CD14-positive monocyte (primary cell): ENCODE results near the gene VKORC1L1. TPM values are rescaled to one million over a fixed set of nuclear protein-coding genes. Genes with fewer than 3 reads are reported as not detected.
"Not testable (repeated sequence)": the region's sequence is repeated elsewhere in the genome, so short reads cannot be mapped to it uniquely, and the experiment has no call there.

Experiments used
- DNase-seq, 3 donors: peaks; one replicate each; pipeline ENCODE4 v3.0.0-alpha.2; 2011 to 2022
- H2AFZ ChIP-seq: 2 replicates; pipeline ENCODE4 v1.6.0; 2012; ENCODE audit warnings: mild to moderate bottlenecking, low read depth, low read length, inconsistent platforms; ENCODE audit not compliant: insufficient read depth, poor library complexity, severe bottlenecking
- H3K27ac ChIP-seq, 2 donors: 1 replicate in 1 of 2; 2 replicates in 1 of 2; pipeline ENCODE4 v1.5.1; 2012 to 2013; ENCODE audit warnings: low read length in 2 of 2, control low read depth in 1 of 2, inconsistent platforms in 1 of 2, low read depth in 1 of 2, mild to moderate bottlenecking in 1 of 2
- H3K27me3 ChIP-seq, 2 donors: one replicate each; pipeline versions ENCODE4 v1.6.0 to v1.6.1; 2011 to 2013; ENCODE audit warnings: low read length in 2 of 2; ENCODE audit not compliant: control insufficient read depth in 2 of 2, insufficient read depth in 2 of 2
- H3K36me3 ChIP-seq, 2 donors: replicated peaks in 1 of 2; 1 replicate in 1 of 2; 2 replicates in 1 of 2; pipeline versions ENCODE4 v1.5.1 to v1.6.1; 2012 to 2013; ENCODE audit warnings: low read length in 2 of 2, control low read depth in 1 of 2, inconsistent platforms in 1 of 2, mild to moderate bottlenecking in 1 of 2; ENCODE audit not compliant: insufficient read depth in 2 of 2, control insufficient read depth in 1 of 2
- H3K4me1 ChIP-seq, 2 donors: 1 replicate in 1 of 2; 2 replicates in 1 of 2; pipeline versions ENCODE4 v1.5.1 to v1.6.1; 2012 to 2013; ENCODE audit warnings: low read length in 2 of 2, control low read depth in 1 of 2, inconsistent platforms in 1 of 2, mild to moderate bottlenecking in 1 of 2, moderate library complexity in 1 of 2; ENCODE audit not compliant: insufficient read depth in 2 of 2, control insufficient read depth in 1 of 2
- H3K4me2 ChIP-seq: replicated peaks from 2 replicates; pipeline ENCODE3; 2012; ENCODE audit warnings: low read length, moderate library complexity, mild to moderate bottlenecking; ENCODE audit not compliant: poor library complexity, severe bottlenecking; ENCODE audit errors: extremely low read depth
- H3K4me3 ChIP-seq, 3 experiments: fragments of 200-600 bp in 1 of 3; sonication (generic) in 1 of 3; replicated peaks in 1 of 3; 1 replicate in 2 of 3; 2 replicates in 1 of 3; pipeline ENCODE4 v1.5.1; 2011 to 2013; ENCODE audit warnings: low read length in 3 of 3, mild to moderate bottlenecking in 3 of 3, control low read depth in 2 of 3, low read depth in 2 of 3, inconsistent platforms in 1 of 3, moderate library complexity in 1 of 3
- H3K79me2 ChIP-seq: 2 replicates; pipeline ENCODE4 v1.6.0; 2012; ENCODE audit warnings: mild to moderate bottlenecking, control low read depth, inconsistent platforms, low read length, moderate library complexity; ENCODE audit not compliant: insufficient read depth
- H3K9ac ChIP-seq: 2 replicates; pipeline ENCODE4 v1.6.0; 2017; ENCODE audit warnings: low read length, mild to moderate bottlenecking; ENCODE audit not compliant: insufficient read depth, poor library complexity, severe bottlenecking
- H3K9me3 ChIP-seq, 2 donors: replicated peaks in 1 of 2; 1 replicate in 1 of 2; 2 replicates in 1 of 2; pipeline versions ENCODE4 v1.5.1 to v1.6.1; 2012 to 2013; ENCODE audit warnings: low read length in 2 of 2, control low read depth in 1 of 2; ENCODE audit not compliant: control insufficient read depth in 1 of 2, insufficient read depth in 1 of 2
- H4K20me1 ChIP-seq: 2 replicates; pipeline ENCODE4 v1.6.0; 2012; ENCODE audit warnings: mild to moderate bottlenecking, low read length, control low read depth, moderate library complexity; ENCODE audit not compliant: insufficient read depth
- H3K27ac Mint-ChIP-seq, 7 donors: one replicate each; pipeline ENCODE4 v1.8.0; 2020; ENCODE audit warnings: mild to moderate bottlenecking in 7 of 7, mixed read lengths in 7 of 7, moderate library complexity in 6 of 7, inconsistent platforms in 2 of 7
- H3K27me3 Mint-ChIP-seq, 3 donors: one replicate each; pipeline ENCODE4 v1.8.0; 2021 to 2022; ENCODE audit warnings: low read depth in 3 of 3, mild to moderate bottlenecking in 3 of 3, mixed read lengths in 3 of 3, moderate library complexity in 3 of 3, inconsistent platforms in 1 of 3
- H3K36me3 Mint-ChIP-seq, 2 donors: one replicate each; pipeline ENCODE4 v1.8.0; 2020; ENCODE audit warnings: mixed read lengths in 2 of 2, inconsistent platforms in 1 of 2, mild to moderate bottlenecking in 1 of 2
- H3K4me1 Mint-ChIP-seq: one replicate; pipeline ENCODE4 v1.8.0; 2020; ENCODE audit warnings: mild to moderate bottlenecking, mixed read lengths
- H3K4me3 Mint-ChIP-seq, 2 donors: one replicate each; pipeline ENCODE4 v1.8.0; 2020; ENCODE audit warnings: mild to moderate bottlenecking in 2 of 2, mixed read lengths in 2 of 2, moderate library complexity in 1 of 2
- H3K9me3 Mint-ChIP-seq, 7 donors: one replicate each; pipeline ENCODE4 v1.8.0; 2020 to 2022; ENCODE audit warnings: mixed read lengths in 7 of 7, mild to moderate bottlenecking in 6 of 7, moderate library complexity in 6 of 7, inconsistent platforms in 2 of 7
- WGBS: methylation state at CpG from one replicate; pipeline ENCODE4 v1.1.5; 2013; ENCODE audit warnings: missing lambda C conversion rate; ENCODE audit not compliant: insufficient coverage; 5-methylcytosine and 5-hydroxymethylcytosine counted together
- intact Hi-C, 2 donors: fragments of 100-400 bp; cut with micrococcal nuclease; formaldehyde crosslinking; loops; one replicate each; pipeline versions ENCODE4 v1.15.0 to v1.15.1; 2023
- polyA plus RNA-seq, 3 donors: library from polyadenylated mRNA; depleted of rRNA in 1 of 3; unstranded in 2 of 3; stranded (reverse) in 1 of 3; fragments of 300-500 nt in 2 of 3; fragments of >200 nt in 1 of 3; fragmentation: Illumina TruSeq in 2 of 3; gene quantifications; 1 replicate in 2 of 3; 2 replicates in 1 of 3; pipeline ENCODE4 v1.2.3, GENCODE V29; 2012 to 2021
- TF ChIP-seq, protein P1 (sequence below): fragments of 200-600 bp; IDR thresholded peaks from one replicate; pipeline ENCODE4 v1.8.0; 2022; ENCODE audit warnings: antibody characterized with exemption, mild to moderate bottlenecking

Gene VKORC1L1
- polyA plus RNA-seq, 3 donors: 1.9 to 3.2 (median 2.7) TPM

DNA sequence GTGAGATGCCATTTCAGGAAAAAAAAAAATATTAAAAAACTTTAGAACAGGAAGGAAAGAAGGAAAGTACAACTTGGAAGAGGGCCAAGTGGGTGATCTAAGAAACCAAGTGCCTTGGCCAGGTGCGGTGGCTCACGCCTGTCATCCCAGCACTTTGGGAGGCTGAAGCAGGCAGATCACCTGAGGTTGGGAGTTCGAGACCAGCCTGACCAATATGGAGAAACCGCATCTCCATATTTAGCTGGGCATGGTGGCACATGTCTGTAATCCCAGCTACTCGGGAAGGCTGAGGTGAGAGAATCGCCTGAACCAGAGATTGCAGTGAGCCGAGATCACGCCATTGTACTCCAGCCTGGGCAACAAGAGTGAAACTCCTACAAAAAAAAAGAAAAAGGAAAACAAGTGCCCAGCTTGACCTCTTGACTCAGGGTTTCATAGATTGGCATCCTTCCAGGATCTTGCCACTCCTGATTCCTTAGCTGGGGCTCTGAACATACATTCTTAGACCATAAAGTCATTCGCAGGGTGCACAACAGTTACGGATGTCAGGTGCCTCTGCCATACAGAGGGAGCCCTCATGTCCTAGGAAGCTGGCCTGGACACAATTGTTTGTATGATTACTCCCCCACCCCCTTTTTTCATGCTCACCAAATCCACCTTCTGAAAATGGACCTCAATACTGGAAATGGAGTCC lies 111.2 kb downstream of the VKORC1L1 start:
- H3K27me3 ChIP-seq: no peaks in the 10 kb centered on the region
- Mint-ChIP-seq H3K4me3 (no peak overlapping the region), H3K9me3 (no peaks in the 10 kb centered on the region), H3K27me3 (peaks cover 0 to 2% (median 0%) of the 10 kb centered on the region in 3 donors), H3K4me1 (peaks cover 7% of the 10 kb centered on the region), H3K27ac (peak overlapping the region in 1 of 7 donors; percentile 46), H3K36me3 (peaks cover 8 to 10% of the 10 kb centered on the region in 2 donors)
- H3K4me2 ChIP-seq: no peak overlapping the region
- no peak overlapping the region for H3K4me3 ChIP-seq
- TF ChIP-seq, protein P1, sequence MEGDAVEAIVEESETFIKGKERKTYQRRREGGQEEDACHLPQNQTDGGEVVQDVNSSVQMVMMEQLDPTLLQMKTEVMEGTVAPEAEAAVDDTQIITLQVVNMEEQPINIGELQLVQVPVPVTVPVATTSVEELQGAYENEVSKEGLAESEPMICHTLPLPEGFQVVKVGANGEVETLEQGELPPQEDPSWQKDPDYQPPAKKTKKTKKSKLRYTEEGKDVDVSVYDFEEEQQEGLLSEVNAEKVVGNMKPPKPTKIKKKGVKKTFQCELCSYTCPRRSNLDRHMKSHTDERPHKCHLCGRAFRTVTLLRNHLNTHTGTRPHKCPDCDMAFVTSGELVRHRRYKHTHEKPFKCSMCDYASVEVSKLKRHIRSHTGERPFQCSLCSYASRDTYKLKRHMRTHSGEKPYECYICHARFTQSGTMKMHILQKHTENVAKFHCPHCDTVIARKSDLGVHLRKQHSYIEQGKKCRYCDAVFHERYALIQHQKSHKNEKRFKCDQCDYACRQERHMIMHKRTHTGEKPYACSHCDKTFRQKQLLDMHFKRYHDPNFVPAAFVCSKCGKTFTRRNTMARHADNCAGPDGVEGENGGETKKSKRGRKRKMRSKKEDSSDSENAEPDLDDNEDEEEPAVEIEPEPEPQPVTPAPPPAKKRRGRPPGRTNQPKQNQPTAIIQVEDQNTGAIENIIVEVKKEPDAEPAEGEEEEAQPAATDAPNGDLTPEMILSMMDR: no peak
- no peaks in the 10 kb centered on the region for H4K20me1 ChIP-seq
- intact Hi-C loops: loop anchor here (5.0 to 10.0 kb wide), 5 partner anchors 91 to 1011 kb away; partner anchors contain the start of genes VKORC1L1 (in 2 of the 2), ASL (in 1 of the 2), SBDS (in 1 of the 2) and TYW1 (in 1 of the 2)
- 94% methylated on average over 9 of the region's 10 CpGs for WGBS
- no peak overlapping the region for H3K27ac ChIP-seq
- H3K9ac ChIP-seq: no peak overlapping the region
- peaks cover 21 to 32% of the 10 kb centered on the region in 2 donors for H3K4me1 ChIP-seq
- no peak overlapping the region for H2AFZ ChIP-seq
- no peaks in the 10 kb centered on the region for H3K9me3 ChIP-seq
- DNase-seq: no peak
- H3K79me2 ChIP-seq: peaks cover 25% of the 10 kb centered on the region
- peaks cover 7% of the 10 kb centered on the region in 2 donors for H3K36me3 ChIP-seq

GRCh38 chr7:65988084-65988483 lies 115.2 kb downstream of the VKORC1L1 start:
- Histone ChIP-seq H3K27ac (no peak overlapping the region), H3K9me3 (no peaks in the 10 kb centered on the region), H2AFZ (no peak overlapping the region), H3K4me3 (no peak overlapping the region), H4K20me1 (no peaks in the 10 kb centered on the region), H3K27me3 (no peaks in the 10 kb centered on the region), H3K4me1 (no peaks in the 10 kb centered on the region), H3K9ac (no peak overlapping the region), H3K4me2 (no peak overlapping the region), H3K79me2 (no peaks in the 10 kb centered on the region), H3K36me3 (no peaks in the 10 kb centered on the region)
- Mint-ChIP-seq H3K9me3 (peaks cover 0 to 3% (median 0%) of the 10 kb centered on the region in 7 donors), H3K36me3 (no peaks in the 10 kb centered on the region), H3K4me1 (no peaks in the 10 kb centered on the region), H3K27ac (no peak overlapping the region), H3K4me3 (no peak overlapping the region), H3K27me3 (peaks cover 0 to 3% (median 2%) of the 10 kb centered on the region in 3 donors)
- 90% methylated on average over 2 of the region's 4 CpGs for WGBS
- no peak for DNase-seq
- intact Hi-C loops: loop anchor here in 1 of 2 donors (10.0 kb wide), 2 partner anchors 87 to 1007 kb away; partner anchors contain the start of genes ASL, SBDS and TYW1
- TF ChIP-seq, protein P1: no peak

DNA sequence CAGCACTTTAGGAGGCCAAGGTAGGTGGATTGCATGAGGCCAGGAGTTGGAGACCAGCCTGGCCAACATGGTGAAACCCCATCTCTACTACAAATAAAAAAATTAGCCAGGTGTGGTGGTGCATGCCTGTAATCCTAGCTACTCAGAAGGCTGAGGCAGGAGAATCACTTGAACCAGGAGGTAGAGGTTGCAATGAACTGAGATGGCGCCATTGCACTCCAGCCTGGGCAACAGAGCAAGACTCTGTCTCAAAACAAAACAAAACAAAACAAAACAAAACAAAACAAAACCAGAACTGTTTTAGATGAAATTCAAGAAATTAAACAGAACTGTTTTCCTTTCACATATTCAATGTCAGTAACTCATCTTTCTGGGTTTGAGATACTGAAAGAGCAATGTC lies 115.6 kb downstream of the VKORC1L1 start:
- H3K4me2 ChIP-seq: not testable (repeated sequence)

More for the DNA sequence above, 115.6 kb downstream of the VKORC1L1 start:
- not testable (repeated sequence) for H3K36me3 ChIP-seq, H3K79me2 ChIP-seq, DNase-seq, H3K27me3 Mint-ChIP-seq, H3K36me3 Mint-ChIP-seq, H3K4me3 ChIP-seq, H3K9me3 ChIP-seq, H4K20me1 ChIP-seq, H3K4me3 Mint-ChIP-seq, H3K27ac ChIP-seq, H2AFZ ChIP-seq, H3K27ac Mint-ChIP-seq, H3K9me3 Mint-ChIP-seq, H3K9ac ChIP-seq, H3K4me1 ChIP-seq, H3K27me3 ChIP-seq, H3K4me1 Mint-ChIP-seq
- no CpG with 5 or more reads among the region's 1 CpG for WGBS
- intact Hi-C loops: loop anchor here in 1 of 2 donors (10.0 kb wide), 2 partner anchors 86 to 1006 kb away; partner anchors contain the start of genes ASL, SBDS and TYW1
